ENCODE results near the gene DPM2.

Gene DPM2

DNA sequence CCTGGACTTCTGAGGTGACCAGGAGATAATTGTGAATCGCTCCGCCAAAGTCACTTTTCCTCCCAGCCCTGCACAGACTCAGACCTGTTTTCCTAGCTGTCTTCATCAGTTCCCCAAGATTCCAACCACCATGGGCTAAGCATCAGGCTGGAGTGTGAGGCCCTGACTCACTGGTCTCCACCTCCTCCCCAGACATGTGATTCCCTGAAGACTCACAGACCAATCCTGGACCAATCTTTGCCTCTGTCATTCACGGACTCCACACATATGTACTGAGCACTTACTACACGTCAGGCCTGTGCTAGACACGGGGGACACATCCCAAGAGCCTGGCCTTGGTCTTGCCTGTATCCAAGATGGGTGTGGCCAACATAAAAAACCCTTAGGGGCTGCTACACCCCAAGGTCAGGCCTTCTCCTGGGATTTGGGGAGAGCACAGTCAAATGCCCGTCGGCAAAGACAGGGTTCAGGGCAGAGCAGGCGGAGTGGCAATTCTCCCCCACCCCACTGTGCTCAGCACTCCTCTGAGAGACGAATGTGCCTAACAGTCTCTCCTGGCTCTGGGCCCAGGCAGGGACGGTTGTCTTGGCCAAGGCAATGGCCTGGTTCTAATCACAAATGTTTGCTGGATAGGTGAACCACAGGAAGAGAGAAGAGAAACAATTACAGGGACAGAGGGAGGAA, 31.2 kb upstream of the DPM2 start:
- POLR2A ChIA-PET: interaction anchor here (1.5 kb wide), 1 partner anchor 9 kb away, joined by 5 read pairs; no protein-coding TSS in a partner anchor
- H3K4me3 ChIP-seq (ENCODE audit: low read depth, low read length): no peak overlapping the region
- TF ChIP-seq, protein P1, sequence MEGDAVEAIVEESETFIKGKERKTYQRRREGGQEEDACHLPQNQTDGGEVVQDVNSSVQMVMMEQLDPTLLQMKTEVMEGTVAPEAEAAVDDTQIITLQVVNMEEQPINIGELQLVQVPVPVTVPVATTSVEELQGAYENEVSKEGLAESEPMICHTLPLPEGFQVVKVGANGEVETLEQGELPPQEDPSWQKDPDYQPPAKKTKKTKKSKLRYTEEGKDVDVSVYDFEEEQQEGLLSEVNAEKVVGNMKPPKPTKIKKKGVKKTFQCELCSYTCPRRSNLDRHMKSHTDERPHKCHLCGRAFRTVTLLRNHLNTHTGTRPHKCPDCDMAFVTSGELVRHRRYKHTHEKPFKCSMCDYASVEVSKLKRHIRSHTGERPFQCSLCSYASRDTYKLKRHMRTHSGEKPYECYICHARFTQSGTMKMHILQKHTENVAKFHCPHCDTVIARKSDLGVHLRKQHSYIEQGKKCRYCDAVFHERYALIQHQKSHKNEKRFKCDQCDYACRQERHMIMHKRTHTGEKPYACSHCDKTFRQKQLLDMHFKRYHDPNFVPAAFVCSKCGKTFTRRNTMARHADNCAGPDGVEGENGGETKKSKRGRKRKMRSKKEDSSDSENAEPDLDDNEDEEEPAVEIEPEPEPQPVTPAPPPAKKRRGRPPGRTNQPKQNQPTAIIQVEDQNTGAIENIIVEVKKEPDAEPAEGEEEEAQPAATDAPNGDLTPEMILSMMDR (IDR thresholded peaks at IDR 0.05; ENCODE audit: insufficient read depth, low read length, missing control alignments): no peak
- CTCF ChIA-PET: interaction anchor here (1.0 to 1.7 kb wide), 3 partner anchors 26 to 148 kb away, joined by 3 to 5 read pairs (median 3); no protein-coding TSS in a partner anchor
- peak; percentile 70 for DNase-seq (ENCODE audit: low read depth, low spot score)

DNA sequence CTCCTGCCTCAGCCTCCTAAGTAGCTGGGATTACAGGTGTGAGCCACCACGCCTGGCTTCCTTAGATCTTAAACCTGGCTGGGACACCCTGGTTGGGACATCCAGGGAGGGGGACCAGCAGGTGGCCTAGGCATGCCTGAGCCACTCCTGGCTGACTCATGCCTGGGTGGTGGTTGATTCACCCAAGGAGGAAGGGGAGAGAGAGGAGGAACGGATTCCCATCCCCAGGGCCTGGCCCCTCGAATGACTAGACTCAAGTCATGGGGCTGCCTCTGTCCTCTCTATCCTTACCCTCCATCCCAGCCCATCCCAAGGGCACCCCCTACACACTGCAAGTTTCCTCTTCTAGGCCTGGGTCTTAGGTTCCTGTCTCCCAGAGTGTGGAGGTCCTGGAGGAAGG, 30.4 kb upstream of the DPM2 start:
- no peak overlapping the region for H3K4me3 ChIP-seq (ENCODE audit: low read depth, low read length)
- TF ChIP-seq, protein P1 (IDR thresholded peaks at IDR 0.05; ENCODE audit: insufficient read depth, low read length, missing control alignments): no peak
- ChIA-PET POLR2A (interaction anchor here (1.5 kb wide), 1 partner anchor 10 kb away, joined by 5 read pairs; no protein-coding TSS in a partner anchor), CTCF (interaction anchor here (1.5 to 3.6 kb wide), 2 partner anchors 25 to 148 kb away, joined by 3 to 21 read pairs; no protein-coding TSS in a partner anchor)
- DNase-seq (ENCODE audit: low read depth, low spot score): no peak

DNA sequence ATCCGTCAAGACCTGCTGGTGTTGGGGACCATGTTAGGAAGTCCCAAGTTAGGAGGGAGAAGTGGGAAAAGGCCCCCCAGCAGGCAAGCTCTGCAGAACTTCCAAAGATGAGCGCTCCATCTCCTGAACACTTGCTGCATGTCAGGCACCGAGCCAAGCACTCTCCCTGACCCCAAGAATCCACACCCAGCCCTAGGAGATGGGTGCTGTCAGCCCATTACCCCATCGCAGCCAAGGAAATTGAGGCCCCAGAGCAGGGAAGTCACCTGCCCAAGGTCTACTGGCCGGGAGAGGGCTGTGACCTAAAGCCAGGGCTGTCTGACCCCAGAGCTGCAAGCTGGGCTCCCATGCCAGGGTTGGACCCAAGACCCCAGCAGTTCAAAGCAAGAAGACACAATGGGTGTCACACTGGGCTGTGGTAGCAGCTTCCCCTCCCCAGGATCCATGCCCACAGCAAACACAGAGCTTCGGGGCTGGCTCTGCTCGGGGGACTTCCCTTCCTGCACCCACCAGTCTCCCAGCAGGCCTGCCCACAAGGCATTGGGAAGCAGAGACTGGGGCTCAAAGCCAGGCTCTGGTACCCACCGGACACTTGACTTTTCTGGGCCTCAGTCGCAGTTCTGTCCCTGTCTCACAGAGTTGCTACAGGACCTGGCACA, 29.6 kb upstream of the DPM2 start:
- no peak for DNase-seq (ENCODE audit: low read depth, low spot score)
- ChIA-PET POLR2A (no interaction called here), CTCF (interaction anchor here (0.6 to 3.6 kb wide), 3 partner anchors 24 to 121 kb away, joined by 3 to 21 read pairs (median 3); no protein-coding TSS in a partner anchor)
- H3K4me3 ChIP-seq (ENCODE audit: low read depth, low read length): no peak overlapping the region
- TF ChIP-seq, protein P1 (IDR thresholded peaks at IDR 0.05; ENCODE audit: insufficient read depth, low read length, missing control alignments): no peak

DNA sequence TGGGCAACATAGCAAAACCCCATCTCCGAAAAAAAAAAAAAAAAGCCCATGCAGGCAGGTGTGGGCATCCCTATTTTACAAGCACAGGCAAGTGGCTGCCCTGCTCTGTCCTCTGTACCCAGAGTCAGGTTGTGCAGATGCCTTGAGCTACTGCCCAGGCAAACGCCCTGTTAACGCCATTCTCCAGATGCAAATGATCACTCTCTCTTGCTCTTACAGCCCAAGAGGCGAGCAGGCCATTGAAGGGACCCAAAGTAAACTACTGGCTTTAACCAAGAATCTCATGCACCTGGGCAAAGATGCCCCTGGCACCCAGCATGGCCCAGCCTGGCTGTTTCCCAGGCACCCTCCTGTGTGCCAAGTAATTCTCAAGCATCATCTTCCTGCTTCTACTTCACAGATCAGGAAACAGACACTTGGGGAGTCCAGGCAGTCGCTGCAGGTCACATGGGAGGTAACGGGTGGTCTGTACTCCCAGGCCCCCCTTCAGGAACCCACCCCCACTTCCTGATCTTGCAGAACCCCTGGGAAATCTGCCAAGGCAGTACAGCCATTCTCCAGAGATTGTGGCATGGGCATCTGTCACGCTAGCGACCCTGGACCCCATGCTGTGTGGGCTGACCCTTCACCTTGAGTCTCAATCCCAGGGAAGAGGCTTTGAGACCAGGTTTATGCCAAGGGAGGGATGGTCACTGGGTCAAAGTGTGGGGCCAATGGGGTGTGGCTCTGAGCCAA, 28.9 kb upstream of the DPM2 start:
- no peak overlapping the region for H3K4me3 ChIP-seq (ENCODE audit: low read depth, low read length)
- CTCF ChIA-PET: interaction anchor here (0.8 to 3.6 kb wide), 4 partner anchors 24 to 152 kb away, joined by 3 to 21 read pairs (median 4); no protein-coding TSS in a partner anchor
- POLR2A ChIA-PET: interaction anchor here (0.6 kb wide), 1 partner anchor 37 kb away, joined by 3 read pairs; no protein-coding TSS in a partner anchor
- TF ChIP-seq, protein P1 (IDR thresholded peaks at IDR 0.05; ENCODE audit: insufficient read depth, low read length, missing control alignments): no peak
- DNase-seq (ENCODE audit: low read depth, low spot score): no peak

DNA sequence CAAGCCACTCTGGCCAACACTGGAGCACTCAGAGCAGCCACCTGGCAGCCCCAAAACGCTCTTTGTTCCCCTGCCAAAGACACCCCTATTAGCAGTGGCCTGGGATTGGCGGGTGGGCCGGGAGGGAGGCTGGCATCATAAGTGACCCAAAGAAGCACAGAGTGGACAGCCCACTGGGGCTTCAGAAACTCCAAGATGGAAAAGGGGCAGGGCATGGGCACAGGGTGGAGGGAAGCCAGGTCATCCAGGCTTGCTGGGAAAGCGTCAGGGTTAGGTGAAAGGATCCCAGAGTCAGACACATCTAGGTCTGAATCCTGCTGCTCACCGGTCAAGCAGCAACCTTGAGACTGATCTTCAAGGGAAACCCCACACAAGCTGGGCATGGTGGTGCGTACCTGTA, 28.3 kb upstream of the DPM2 start:
- ChIA-PET CTCF (interaction anchor here (0.7 to 3.6 kb wide), 7 partner anchors 10 to 152 kb away, joined by 3 to 21 read pairs (median 4); no protein-coding TSS in a partner anchor), POLR2A (interaction anchor here (1.5 kb wide), 1 partner anchor 12 kb away, joined by 5 read pairs; no protein-coding TSS in a partner anchor)
- no peak for DNase-seq (ENCODE audit: low read depth, low spot score)
- TF ChIP-seq, protein P1 (IDR thresholded peaks at IDR 0.05; ENCODE audit: insufficient read depth, low read length, missing control alignments): no peak
- H3K4me3 ChIP-seq (ENCODE audit: low read depth, low read length): no peak overlapping the region
